Uterus (tissue), 2 donors: Measurements from ENCODE around the gene TMEM125.

Source experiments
- POLR2A ChIP-seq, 2 donors: fragments of 450-650 bp; IDR thresholded peaks; one replicate each; pipeline ENCODE4 v1.6.1; 2016; ENCODE audit warnings: antibody characterized with exemption in 2 of 2, mild to moderate bottlenecking in 1 of 2, moderate library complexity in 1 of 2
- TF ChIP-seq, protein P1 (sequence below), 4 experiments: fragments of 200-600 bp in 2 of 4; fragments of 450-650 bp in 2 of 4; sonication (generic) in 2 of 4; IDR thresholded peaks; one replicate each; pipeline ENCODE4 v1.5.1; 2016 to 2019; ENCODE audit warnings: antibody characterized with exemption in 4 of 4, mild to moderate bottlenecking in 2 of 4, moderate library complexity in 1 of 4

DNA sequence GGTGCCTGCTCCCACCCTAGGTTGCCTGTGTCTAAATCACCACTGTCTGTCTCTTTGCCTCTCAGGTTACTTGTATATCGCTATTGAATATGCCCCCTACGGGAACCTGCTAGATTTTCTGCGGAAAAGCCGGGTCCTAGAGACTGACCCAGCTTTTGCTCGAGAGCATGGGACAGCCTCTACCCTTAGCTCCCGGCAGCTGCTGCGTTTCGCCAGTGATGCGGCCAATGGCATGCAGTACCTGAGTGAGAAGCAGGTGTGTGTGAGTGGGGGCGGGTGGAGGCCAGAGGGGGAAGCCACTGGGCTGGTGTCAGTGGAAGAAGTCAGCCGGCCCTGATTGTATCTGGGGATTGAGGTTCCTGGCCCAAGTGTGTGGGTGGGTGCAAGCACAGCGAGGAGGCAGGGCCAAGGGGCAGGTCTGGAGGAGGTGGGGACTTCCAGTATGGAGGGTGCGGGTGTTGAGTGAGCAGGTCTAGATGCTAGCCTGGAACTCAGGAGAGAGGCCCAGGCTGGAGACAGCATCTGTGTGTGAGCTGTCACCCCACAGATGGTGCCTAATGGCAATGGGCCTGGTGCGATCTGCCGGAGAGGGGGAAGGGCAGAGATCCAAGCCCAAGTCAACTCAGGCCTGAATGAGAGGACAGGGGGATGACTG, 48.2 kb downstream of the TMEM125 start:
- TF ChIP-seq, protein P1, sequence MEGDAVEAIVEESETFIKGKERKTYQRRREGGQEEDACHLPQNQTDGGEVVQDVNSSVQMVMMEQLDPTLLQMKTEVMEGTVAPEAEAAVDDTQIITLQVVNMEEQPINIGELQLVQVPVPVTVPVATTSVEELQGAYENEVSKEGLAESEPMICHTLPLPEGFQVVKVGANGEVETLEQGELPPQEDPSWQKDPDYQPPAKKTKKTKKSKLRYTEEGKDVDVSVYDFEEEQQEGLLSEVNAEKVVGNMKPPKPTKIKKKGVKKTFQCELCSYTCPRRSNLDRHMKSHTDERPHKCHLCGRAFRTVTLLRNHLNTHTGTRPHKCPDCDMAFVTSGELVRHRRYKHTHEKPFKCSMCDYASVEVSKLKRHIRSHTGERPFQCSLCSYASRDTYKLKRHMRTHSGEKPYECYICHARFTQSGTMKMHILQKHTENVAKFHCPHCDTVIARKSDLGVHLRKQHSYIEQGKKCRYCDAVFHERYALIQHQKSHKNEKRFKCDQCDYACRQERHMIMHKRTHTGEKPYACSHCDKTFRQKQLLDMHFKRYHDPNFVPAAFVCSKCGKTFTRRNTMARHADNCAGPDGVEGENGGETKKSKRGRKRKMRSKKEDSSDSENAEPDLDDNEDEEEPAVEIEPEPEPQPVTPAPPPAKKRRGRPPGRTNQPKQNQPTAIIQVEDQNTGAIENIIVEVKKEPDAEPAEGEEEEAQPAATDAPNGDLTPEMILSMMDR (IDR thresholded peaks at IDR 0.05), result no peak
- TF ChIP-seq POLR2A (IDR thresholded peaks at IDR 0.05), result no peak
